Loucy (cell line): ENCODE measurements around the gene HYLS1.

Source experiments
- H2AFZ ChIP-seq: fragments of 200-600 bp; sonication (generic); 2 replicates; pipeline ENCODE4 v1.6.0; 2016; ENCODE audit warnings: antibody characterized with exemption, mild to moderate bottlenecking, low read length, moderate library complexity
- H3F3A ChIP-seq: fragments of 200-600 bp; 2 replicates; pipeline ENCODE4 v1.6.0; 2016; ENCODE audit warnings: antibody characterized with exemption, low read depth, mild to moderate bottlenecking
- H3K27me3 ChIP-seq: fragments of 200-600 bp; sonication (generic); 2 replicates; pipeline ENCODE4 v1.6.1; 2014; ENCODE audit warnings: low read length, mild to moderate bottlenecking; ENCODE audit not compliant: insufficient read depth, poor library complexity, severe bottlenecking
- H3K36me3 ChIP-seq: fragments of 200-600 bp; sonication (generic); 2 replicates; pipeline ENCODE4 v1.6.1; 2016; ENCODE audit warnings: low read length; ENCODE audit not compliant: insufficient read depth
- H3K4me1 ChIP-seq: fragments of 200-600 bp; sonication (generic); 2 replicates; pipeline ENCODE4 v1.5.1; 2014; ENCODE audit warnings: low read length, mild to moderate bottlenecking; ENCODE audit not compliant: insufficient read depth, poor library complexity, severe bottlenecking
- H3K4me2 ChIP-seq: fragments of 200-600 bp; sonication (generic); 2 replicates; pipeline ENCODE4 v1.6.0; 2014; ENCODE audit warnings: antibody characterized with exemption, low read length, low read depth, mild to moderate bottlenecking; ENCODE audit not compliant: poor library complexity, severe bottlenecking
- H3K4me3 ChIP-seq: fragments of 200-600 bp; sonication (generic); 2 replicates; pipeline ENCODE4 v1.5.1; 2014; ENCODE audit warnings: low read length, mild to moderate bottlenecking, mixed read lengths; ENCODE audit not compliant: poor library complexity, severe bottlenecking
- H3K79me2 ChIP-seq: fragments of 200-600 bp; sonication (generic); 2 replicates; pipeline ENCODE4 v1.6.1; 2014; ENCODE audit warnings: low read length; ENCODE audit not compliant: insufficient read depth
- H3K9ac ChIP-seq: fragments of 200-600 bp; sonication (generic); 2 replicates; pipeline ENCODE4 v1.6.0; 2014; ENCODE audit warnings: mild to moderate bottlenecking, low read depth, low read length, moderate library complexity; ENCODE audit not compliant: poor library complexity, severe bottlenecking
- H3K9me2 ChIP-seq: fragments of 200-600 bp; sonication (generic); replicated peaks from 2 replicates; pipeline ENCODE4 v1.6.1; 2016; ENCODE audit warnings: low read depth, low read length, mixed read lengths
- H3K9me3 ChIP-seq: fragments of 200-600 bp; sonication (generic); 2 replicates; pipeline ENCODE4 v1.6.1; 2014; ENCODE audit warnings: mild to moderate bottlenecking, antibody characterized with exemption, low read length, low read depth; ENCODE audit not compliant: insufficient read depth
- H4K20me1 ChIP-seq: fragments of 200-600 bp; sonication (generic); 2 replicates; pipeline ENCODE4 v1.6.0; 2014; ENCODE audit warnings: antibody characterized with exemption, low read length, mild to moderate bottlenecking; ENCODE audit not compliant: insufficient read depth, poor library complexity, severe bottlenecking
- EZH2phosphoT487 ChIP-seq: fragments of 200-600 bp; IDR thresholded peaks from 2 replicates; pipeline ENCODE4 v1.6.1; 2018; ENCODE audit warnings: antibody characterized with exemption, mild to moderate bottlenecking, moderate library complexity, borderline replicate concordance
- TF ChIP-seq, protein P1 (sequence below): fragments of 200-600 bp; sonication (generic); conservative IDR thresholded peaks from 2 replicates; pipeline ENCODE4 v1.5.1; 2014; ENCODE audit warnings: mild to moderate bottlenecking, antibody characterized with exemption, low read length

The HYLS1 gene

DNA sequence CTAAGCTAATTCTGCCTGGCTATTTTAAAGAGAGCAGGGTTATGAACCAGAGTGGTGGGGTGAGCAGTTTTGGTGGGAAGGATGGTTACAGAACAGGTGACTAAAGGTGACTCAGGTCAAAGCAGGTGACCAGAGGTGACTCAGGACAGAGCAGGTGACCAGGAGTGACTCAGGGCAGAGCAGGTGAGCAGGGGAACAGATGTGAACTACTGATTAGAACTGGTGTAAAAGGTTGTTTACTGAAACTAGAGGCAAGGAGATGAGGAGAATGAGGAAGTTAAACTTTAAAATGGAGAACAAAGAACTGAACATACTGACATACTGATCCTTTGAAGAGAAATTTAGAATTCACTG lies 15.4 kb upstream of the HYLS1 start:
- Histone ChIP-seq H3K27me3 (no peaks in the 10 kb centered on the region), H3K79me2 (no peaks in the 10 kb centered on the region), H3K9me2 (no peaks in the 10 kb centered on the region), H3K4me2 (no peak overlapping the region), H3K36me3 (no peaks in the 10 kb centered on the region), H3K4me3 (no peak overlapping the region), H3K4me1 (no peaks in the 10 kb centered on the region), H3F3A (no peaks in the 10 kb centered on the region), H3K9me3 (no peaks in the 10 kb centered on the region), H4K20me1 (no peaks in the 10 kb centered on the region), H3K9ac (no peak overlapping the region), H2AFZ (no peak overlapping the region)
- no peak for TF ChIP-seq EZH2phosphoT487

DNA sequence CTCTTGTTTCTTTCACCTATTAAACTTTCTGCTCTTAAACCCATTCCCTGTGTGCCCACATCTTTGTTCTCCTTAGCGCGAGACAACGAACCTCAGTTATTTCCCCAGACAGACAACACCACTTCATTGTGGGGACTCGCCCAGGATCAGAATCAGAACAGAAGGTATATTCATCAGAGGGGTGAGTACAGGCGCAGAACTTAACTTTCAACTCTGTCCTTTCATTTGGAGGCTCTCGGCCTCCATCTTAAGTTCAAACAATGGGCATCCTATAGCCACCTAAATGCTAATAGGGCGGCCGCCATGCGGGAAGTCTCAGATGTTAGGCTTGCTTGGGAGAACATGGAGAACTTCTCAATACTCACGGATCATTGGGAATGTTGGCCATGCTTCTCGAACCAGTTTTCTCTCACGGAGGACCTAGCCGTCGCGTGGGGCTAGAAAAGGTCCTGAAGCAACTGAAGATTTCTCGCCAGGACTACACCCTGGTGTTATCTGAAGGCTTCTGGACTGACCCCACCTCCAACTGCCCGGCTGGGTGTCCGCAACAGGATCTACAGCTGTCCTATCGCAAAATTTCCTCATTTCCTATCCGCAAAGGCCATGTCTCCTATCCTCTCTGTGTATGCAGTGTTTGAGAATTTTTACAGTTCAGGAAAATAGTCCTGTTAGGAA lies 13.4 kb upstream of the HYLS1 start:
- no peak for TF ChIP-seq EZH2phosphoT487
- TF ChIP-seq, protein P1, sequence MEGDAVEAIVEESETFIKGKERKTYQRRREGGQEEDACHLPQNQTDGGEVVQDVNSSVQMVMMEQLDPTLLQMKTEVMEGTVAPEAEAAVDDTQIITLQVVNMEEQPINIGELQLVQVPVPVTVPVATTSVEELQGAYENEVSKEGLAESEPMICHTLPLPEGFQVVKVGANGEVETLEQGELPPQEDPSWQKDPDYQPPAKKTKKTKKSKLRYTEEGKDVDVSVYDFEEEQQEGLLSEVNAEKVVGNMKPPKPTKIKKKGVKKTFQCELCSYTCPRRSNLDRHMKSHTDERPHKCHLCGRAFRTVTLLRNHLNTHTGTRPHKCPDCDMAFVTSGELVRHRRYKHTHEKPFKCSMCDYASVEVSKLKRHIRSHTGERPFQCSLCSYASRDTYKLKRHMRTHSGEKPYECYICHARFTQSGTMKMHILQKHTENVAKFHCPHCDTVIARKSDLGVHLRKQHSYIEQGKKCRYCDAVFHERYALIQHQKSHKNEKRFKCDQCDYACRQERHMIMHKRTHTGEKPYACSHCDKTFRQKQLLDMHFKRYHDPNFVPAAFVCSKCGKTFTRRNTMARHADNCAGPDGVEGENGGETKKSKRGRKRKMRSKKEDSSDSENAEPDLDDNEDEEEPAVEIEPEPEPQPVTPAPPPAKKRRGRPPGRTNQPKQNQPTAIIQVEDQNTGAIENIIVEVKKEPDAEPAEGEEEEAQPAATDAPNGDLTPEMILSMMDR = no peak
- Histone ChIP-seq H3K9ac (no peak overlapping the region), H3K36me3 (no peaks in the 10 kb centered on the region), H3K9me2 (no peaks in the 10 kb centered on the region), H2AFZ (peak overlapping the region; percentile 63; the same call in 1 of the 2 replicates), H3K27me3 (no peaks in the 10 kb centered on the region), H3K79me2 (no peaks in the 10 kb centered on the region), H3K4me1 (no peaks in the 10 kb centered on the region), H4K20me1 (no peaks in the 10 kb centered on the region), H3K9me3 (no peaks in the 10 kb centered on the region), H3F3A (no peaks in the 10 kb centered on the region), H3K4me2 (no peak overlapping the region), H3K4me3 (no peak overlapping the region)

DNA sequence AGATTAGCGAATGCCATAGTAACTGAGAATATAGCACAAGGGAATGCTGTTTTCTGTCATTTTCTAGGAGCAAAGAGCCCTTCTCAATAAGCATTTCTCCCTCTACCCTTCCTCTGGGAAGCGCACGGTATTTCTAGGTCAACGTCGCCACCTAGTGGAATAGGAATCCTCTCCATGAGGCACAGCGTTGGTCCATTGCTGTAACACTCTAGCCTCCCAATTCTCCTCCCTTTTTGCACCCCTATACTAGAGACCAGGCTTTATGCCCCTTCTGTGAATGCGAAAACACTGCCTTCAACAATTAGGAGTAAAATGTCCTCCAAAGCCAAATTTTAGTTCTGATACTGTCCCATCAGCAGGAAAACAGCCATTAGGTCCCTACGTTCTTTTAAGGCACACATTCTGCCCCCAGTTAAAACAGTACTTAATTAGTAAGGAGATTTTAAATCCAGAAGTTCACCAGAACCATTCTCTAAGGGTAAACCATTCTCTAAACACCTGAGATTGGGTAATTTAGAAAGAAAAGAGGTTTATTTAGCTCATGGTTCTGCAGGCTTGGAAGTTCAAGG lies 12.8 kb upstream of the HYLS1 start:
- no peaks in the 10 kb centered on the region for H3K9me2 ChIP-seq
- H3K36me3 ChIP-seq = no peaks in the 10 kb centered on the region
- no peaks in the 10 kb centered on the region for H4K20me1 ChIP-seq
- no peak overlapping the region for H3K4me2 ChIP-seq
- H3K4me1 ChIP-seq = no peaks in the 10 kb centered on the region
- no peak overlapping the region for H3K4me3 ChIP-seq
- no peak overlapping the region for H3K9ac ChIP-seq
- peak overlapping the region; percentile 63 for H2AFZ ChIP-seq
- H3F3A ChIP-seq = no peaks in the 10 kb centered on the region
- no peak for TF ChIP-seq EZH2phosphoT487
- TF ChIP-seq, protein P1 = peak; percentile 83
- H3K79me2 ChIP-seq = no peaks in the 10 kb centered on the region
- H3K27me3 ChIP-seq = no peaks in the 10 kb centered on the region
- H3K9me3 ChIP-seq = no peaks in the 10 kb centered on the region

DNA sequence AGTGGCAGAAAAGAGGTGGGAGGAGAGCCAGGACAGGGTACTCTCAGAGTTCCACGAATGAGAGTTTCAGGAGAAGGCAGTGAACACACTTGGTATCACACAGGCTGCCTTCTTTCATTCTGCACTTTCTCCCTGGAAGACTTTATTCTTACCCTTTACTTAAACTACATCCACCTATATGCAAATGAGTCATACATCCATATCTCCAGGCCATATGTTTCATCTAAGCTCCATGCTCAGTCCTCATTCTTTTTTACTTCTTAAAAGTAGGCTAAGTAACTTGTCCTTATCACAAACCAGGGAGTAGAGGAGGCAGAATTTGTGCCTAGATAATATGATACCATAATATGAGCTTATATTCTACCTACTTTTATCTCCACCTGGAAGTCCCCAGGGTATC lies 6.2 kb upstream of the HYLS1 start:
- Histone ChIP-seq H3K9me2 (no peaks in the 10 kb centered on the region), H3K4me1 (peaks cover 4% of the 10 kb centered on the region), H3K9ac (no peak overlapping the region), H3K9me3 (no peaks in the 10 kb centered on the region), H4K20me1 (no peaks in the 10 kb centered on the region), H3K4me2 (no peak overlapping the region), H2AFZ (no peak overlapping the region), H3K36me3 (no peaks in the 10 kb centered on the region), H3K27me3 (no peaks in the 10 kb centered on the region), H3F3A (no peaks in the 10 kb centered on the region), H3K79me2 (peaks cover 8% of the 10 kb centered on the region), H3K4me3 (no peak overlapping the region)
- no peak for TF ChIP-seq EZH2phosphoT487
- TF ChIP-seq, protein P1 = no peak
